NCI-H82 (cell line): Measurements from ENCODE around the gene SENP2.
"Not testable (repeated sequence)": the region's sequence is repeated elsewhere in the genome, so short reads cannot be mapped to it uniquely, and the experiment has no call there.

Source experiments
- DNase-seq: peaks from one replicate; lab custom pipeline; 2025; lab: John Stamatoyannopoulos, UW

The SENP2 gene

GRCh38 chr3:185586686-185587039, 568 bp downstream of the SENP2 start:
- peak; percentile 59 for DNase-seq

GRCh38 chr3:185594073-185594472, 8.0 kb downstream of the SENP2 start:
- DNase-seq: no peak

- DNase-seq: no peak
Measured at GRCh38 chr3:185595526-185595925, 9.4 kb downstream of the SENP2 start.

- DNase-seq: no peak
Measured at GRCh38 chr3:185605566-185605965, 19.5 kb downstream of the SENP2 start.

- peak; percentile 15 for DNase-seq
Measured at GRCh38 chr3:185606196-185606595, 20.1 kb downstream of the SENP2 start.

- DNase-seq: no peak
Measured at GRCh38 chr3:185613016-185613415, 26.9 kb downstream of the SENP2 start.

GRCh38 chr3:185623939-185624665, 38.0 kb downstream of the SENP2 start:
- DNase-seq: no peak

GRCh38 chr3:185625784-185626183, 39.7 kb downstream of the SENP2 start:
- no peak for DNase-seq

- no peak for DNase-seq
Measured at GRCh38 chr3:185629554-185630181, 43.6 kb downstream of the SENP2 start.

- no peak for DNase-seq
Measured at GRCh38 chr3:185630182-185630622, 44.1 kb downstream of the SENP2 start.

- no peak for DNase-seq
Measured at GRCh38 chr3:185631108-185631507, 45.0 kb downstream of the SENP2 start.

GRCh38 chr3:185631508-185632206, 45.6 kb downstream of the SENP2 start:
- peak; percentile 53 for DNase-seq

- DNase-seq: no peak
Measured at GRCh38 chr3:185632996-185633395, 46.9 kb downstream of the SENP2 start.

GRCh38 chr3:185637388-185637787, 51.3 kb downstream of the SENP2 start:
- no peak for DNase-seq

- not testable (repeated sequence) for DNase-seq
Measured at GRCh38 chr3:185638651-185639050, 52.6 kb downstream of the SENP2 start.

GRCh38 chr3:185639632-185640206, 53.6 kb downstream of the SENP2 start:
- DNase-seq: no peak

- no peak for DNase-seq
Measured at GRCh38 chr3:185640308-185640707, 54.2 kb downstream of the SENP2 start.

GRCh38 chr3:185645191-185645590, 59.1 kb downstream of the SENP2 start:
- DNase-seq: not testable (repeated sequence)

- DNase-seq: no peak
Measured at GRCh38 chr3:185645596-185646381, 59.7 kb downstream of the SENP2 start.

- no peak for DNase-seq
Measured at GRCh38 chr3:185646382-185647133, 60.5 kb downstream of the SENP2 start.
